GM13977 (cell line): Measurements from ENCODE around the gene PAX7.

Experiments used
- DNase-seq: peaks from one replicate; pipeline ENCODE4 v3.0.0; 2012; ENCODE audit warnings: low spot score
- CTCF ChIP-seq: IDR thresholded peaks from 2 replicates; pipeline ENCODE4 v1.5.1; 2012; ENCODE audit warnings: mild to moderate bottlenecking, control low read depth; ENCODE audit not compliant: insufficient read depth; ENCODE audit errors: extremely low read depth, missing control alignments
- in situ Hi-C: fragments of 300-500 bp; cut with MboI; formaldehyde crosslinking; loops from one replicate; pipeline ENCODE4 v1.12.0; 2022; ENCODE audit warnings: low sequenced_read_pairs, low pct_unique_long_range_greater_than_20kb, mixed read lengths, inconsistent platforms; ENCODE audit not compliant: unreplicated experiment

PAX7 gene

DNA sequence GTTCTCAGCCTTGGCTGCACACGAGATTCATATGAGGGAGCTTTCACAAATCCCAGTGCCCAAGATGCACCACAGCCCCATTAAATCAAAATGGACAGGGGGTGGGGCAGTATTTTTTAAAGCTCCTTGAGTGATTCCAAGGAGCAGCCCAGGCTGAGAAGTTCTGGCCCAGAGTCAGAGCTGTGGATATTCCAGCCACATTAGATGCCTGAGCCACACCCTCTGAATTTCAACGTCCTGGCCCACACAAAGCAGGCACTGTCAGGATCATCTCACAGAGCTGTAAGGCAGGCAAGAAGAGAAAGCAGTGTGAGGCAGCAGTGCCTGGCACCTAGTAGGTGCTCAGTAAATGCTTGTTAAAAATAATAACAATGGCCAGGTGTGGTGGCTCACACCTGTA, 37.4 kb downstream of the PAX7 start:
- no peak for TF ChIP-seq CTCF
- no peak for DNase-seq
- in situ Hi-C loops = no loop called here

- no peak for DNase-seq
- in situ Hi-C loops = no loop called here
- no peak for TF ChIP-seq CTCF
Observed at GRCh38 chr1:18668750-18669404, 38.2 kb downstream of the PAX7 start.

DNA sequence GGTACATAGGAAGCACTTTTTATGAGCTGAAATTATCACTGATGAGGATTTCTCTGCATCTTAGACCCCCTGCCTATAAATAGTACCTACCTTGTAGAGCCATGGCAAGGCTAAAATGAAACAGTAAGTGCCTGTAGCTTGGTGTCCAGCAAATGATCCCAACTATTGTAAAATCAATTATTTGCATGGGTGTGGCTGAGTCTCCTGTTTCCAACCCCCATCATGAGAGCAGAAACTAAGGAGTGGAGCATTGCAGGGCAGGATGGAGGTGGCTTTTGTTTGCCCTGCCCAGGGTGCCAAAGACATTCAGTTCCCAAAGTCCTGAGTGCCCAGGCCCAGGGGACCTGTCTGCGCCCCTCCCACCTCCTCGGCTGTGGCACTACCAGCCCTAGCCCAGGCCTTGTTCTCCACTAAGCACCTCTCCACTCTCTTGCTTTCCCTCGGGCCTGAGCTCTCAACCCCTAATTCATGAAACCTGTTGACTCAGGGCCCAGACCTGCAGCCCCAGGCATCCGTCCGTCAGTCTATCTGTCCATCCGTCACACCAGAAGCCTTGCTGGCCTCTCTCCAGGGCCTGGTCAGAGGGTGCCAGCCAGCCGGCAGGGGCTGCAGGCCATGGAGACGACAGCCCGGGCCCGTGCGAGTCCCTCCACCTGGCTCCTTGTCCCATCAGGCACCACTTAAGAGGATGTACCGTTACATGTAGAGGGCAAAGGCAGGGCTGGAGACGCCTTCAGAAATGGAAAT, 39.6 kb downstream of the PAX7 start:
- in situ Hi-C loops = no loop called here
- no peak for DNase-seq
- no peak for TF ChIP-seq CTCF

GRCh38 chr1:18670868-18671225, 40.2 kb downstream of the PAX7 start:
- in situ Hi-C loops = no loop called here
- TF ChIP-seq CTCF = no peak
- no peak for DNase-seq

DNA sequence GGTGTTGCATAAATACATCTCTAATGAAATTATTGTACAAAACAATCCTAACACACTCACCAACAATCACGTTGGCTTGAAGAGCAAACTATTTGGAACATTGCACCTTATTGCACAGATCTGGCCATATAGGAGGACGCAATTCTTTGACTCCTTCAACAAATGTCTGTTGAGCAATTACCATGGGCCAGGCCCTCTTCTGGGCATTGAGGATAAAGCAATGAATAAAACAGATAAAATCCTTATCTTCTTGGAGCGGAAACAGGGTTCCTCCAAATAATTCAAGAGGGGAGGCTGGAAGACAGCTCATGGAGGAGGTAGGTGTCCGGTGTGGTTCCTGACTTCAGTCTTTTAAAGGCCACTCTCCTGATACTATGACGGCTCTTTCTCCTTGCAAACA, 43.3 kb downstream of the PAX7 start:
- in situ Hi-C loops = no loop called here
- DNase-seq = no peak
- TF ChIP-seq CTCF = no peak

GRCh38 chr1:18676332-18676781, 45.7 kb downstream of the PAX7 start:
- no peak for DNase-seq
- in situ Hi-C loops = no loop called here
- no peak for TF ChIP-seq CTCF
